Stimulated activated CD4-positive, alpha-beta T cell treated with anti-CD3 and anti-CD28 coated beads, Interleukin-4, amount 100 ng/mL, for 48 hours (primary cell): ENCODE measurements around the gene RNPS1.

Experiments
- DNase-seq, 2 donors: peaks; one replicate each; pipeline ENCODE4 v3.0.0-alpha.2; 2020; ENCODE audit warnings: low read depth in 2 of 2

The RNPS1 gene

GRCh38 chr16:2267913-2268666 is at the start of gene RNPS1:
Gene RNPS1, minus strand, starts transcription at chr16:2268126. Its CDS starts 3,483 bp downstream, at chr16:2264643.
- peak; percentile 96 to 97 for DNase-seq

GRCh38 chr16:2317231-2318020 is 49.5 kb upstream of the RNPS1 start:
- DNase-seq, result no peak

DNA sequence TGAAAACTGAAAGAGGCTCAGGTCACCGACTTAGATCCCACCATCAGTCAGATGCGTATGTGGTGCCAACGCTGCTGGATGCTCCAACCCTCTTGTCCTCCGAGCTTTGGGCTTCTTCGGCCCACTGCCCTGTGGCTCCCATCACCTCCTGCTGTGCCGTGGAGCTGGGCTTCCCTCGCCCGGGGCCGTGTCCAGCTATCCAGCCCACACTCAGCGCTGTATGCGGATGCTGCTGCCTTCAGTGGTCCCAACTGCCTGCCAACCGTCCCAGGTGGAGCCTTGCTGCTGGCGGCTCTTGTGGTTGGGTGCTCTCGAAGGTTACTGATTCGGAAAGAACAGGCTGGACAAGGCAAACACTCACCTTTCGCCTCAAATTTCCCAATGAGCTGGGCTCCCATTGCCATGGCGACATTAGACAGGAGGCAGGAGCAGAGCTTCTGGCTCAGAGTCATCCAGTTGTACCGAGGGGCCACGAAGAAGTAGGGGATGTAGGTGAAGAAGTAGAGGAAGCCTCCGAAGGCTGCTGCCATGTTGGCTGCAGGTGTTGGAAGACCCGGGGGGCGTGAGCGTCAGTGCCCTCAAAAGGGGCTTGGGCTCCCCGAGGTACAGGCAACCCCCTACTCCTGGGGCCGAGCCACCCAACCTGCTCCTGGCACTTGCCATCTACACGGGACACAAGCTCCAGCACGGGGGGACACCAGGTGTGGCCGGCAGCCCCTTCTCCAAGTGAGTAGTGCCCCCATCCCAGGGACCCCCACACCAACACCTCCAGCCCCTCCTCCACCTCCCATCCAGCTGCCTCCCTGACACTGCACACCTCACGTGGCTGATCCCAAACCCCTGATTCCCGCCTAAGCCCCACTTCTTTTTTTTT is 40.4 kb upstream of the RNPS1 start:
- no peak for DNase-seq

GRCh38 chr16:2299915-2300192 is 31.9 kb upstream of the RNPS1 start:
- DNase-seq, result no peak

GRCh38 chr16:2299121-2299914 is 31.4 kb upstream of the RNPS1 start:
- no peak for DNase-seq

DNA sequence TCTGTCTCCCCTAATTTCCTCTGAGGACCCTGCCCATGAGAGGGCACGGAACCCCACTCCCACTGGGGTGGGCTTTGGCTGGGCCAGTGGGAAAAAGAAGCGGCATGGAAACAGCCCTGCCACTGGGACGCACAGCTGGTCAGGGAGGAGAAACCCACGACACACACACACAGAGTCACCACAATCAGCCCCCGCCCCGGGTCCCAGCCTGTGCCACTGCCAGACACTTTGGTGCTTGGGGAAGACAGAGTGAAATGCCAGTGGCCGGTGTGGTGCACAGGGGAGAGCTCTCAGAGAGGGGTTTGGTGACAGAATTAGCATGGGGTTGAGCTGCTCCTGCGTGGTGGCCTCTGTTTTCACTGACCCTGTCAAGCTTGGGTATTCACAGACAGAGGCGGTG is 30.7 kb upstream of the RNPS1 start:
- no peak for DNase-seq

DNA sequence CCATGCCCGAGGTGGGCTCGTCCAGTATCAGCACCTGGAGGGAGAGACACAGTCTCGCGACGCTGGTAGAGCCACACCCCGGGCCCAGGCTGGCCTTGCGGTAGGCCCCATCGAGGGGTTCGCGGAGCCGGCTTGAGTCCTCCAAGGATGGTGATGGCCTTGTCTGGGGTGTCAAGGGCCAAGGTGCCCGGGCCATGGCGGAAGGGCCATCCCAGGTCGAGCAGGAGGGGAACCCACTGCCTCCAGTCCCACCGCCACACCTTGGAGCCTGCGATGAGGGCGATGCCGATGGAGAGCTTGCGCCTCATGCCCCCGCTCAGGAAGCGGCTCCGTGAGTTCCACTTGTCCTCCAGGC is 29.6 kb upstream of the RNPS1 start:
- no peak for DNase-seq

- peak; percentile 5 to 9 for DNase-seq
Measured at GRCh38 chr16:2296661-2297505, 29.0 kb upstream of the RNPS1 start.

GRCh38 chr16:2295056-2295798 is 27.3 kb upstream of the RNPS1 start:
- DNase-seq, result no peak

GRCh38 chr16:2292221-2292620 is 24.3 kb upstream of the RNPS1 start:
- DNase-seq, result no peak

DNA sequence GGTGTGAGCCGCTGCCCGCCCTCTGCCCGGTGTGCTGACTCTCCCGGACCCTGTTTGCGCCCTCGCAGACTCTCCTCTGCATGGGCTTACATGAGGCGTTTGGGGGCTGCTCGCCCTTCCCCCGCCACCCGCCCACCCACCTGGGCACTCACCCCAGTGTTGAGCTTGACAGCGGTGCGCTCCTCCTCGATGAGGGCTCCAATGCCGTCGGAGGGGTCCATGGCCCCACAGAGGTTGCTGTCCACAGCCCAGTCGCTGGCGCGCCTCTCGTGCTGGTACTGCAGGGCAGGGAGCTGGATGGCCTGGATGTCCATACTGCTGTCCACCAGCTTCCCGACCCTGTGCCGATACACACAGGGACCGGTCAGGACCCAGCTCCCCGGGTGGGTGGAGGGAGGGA is 21.4 kb upstream of the RNPS1 start:
- DNase-seq, result no peak

GRCh38 chr16:2288726-2289125 is 20.8 kb upstream of the RNPS1 start:
- DNase-seq, result no peak

DNA sequence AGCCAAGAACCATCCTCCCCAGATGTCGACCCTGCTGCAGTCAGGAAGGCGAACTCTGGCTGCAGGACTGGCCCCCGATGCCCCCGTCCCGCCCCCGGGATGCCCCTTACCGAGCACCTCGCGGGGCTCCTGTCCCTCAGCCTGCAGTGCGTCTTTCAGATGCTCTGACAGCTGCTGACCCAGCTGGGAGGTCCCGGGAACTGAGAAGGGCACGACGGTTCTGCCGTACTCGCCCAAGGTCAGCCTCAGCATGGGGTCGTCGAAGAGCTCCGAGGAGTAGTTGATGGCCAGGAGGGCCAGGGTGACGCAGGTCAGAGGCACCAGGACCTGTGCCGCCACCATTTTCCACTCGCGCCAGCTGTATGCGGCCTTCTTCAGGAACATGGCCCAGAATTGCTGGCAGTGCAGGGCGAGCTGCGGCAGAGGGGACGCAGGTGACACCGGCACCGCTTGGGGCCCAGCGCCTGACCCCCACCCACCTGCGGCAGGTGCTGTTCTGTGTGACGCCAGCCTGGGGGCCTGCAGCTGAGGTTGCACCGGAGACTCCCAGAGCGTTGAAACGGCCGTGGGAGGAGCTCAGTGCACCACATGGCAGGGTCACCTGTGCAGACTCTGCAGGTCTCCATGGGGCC is 20.1 kb upstream of the RNPS1 start:
- DNase-seq, result no peak

- no peak for DNase-seq
Measured at GRCh38 chr16:2286550-2286949, 18.6 kb upstream of the RNPS1 start.

GRCh38 chr16:2285731-2286191 is 17.8 kb upstream of the RNPS1 start:
- DNase-seq, result no peak

- DNase-seq, result no peak
Measured at GRCh38 chr16:2284797-2285576, 17.1 kb upstream of the RNPS1 start.

GRCh38 chr16:2284001-2284770 is 16.3 kb upstream of the RNPS1 start:
- DNase-seq, result no peak
